Lung (tissue), 12 donors: Measurements from ENCODE around the gene SAMD8. TPM values are rescaled to one million over a fixed set of nuclear protein-coding genes. Genes with fewer than 3 reads are reported as not detected.
"Not testable (repeated sequence)": the region's sequence is repeated elsewhere in the genome, so short reads cannot be mapped to it uniquely, and the experiment has no call there.

Source experiments
- ATAC-seq: fragments of 200-7000 bp; cut with Tn5 transposase; one replicate; pipeline ENCODE4 v1.9.1; 2020; ENCODE audit warnings: moderate number of reproducible peaks; ENCODE audit not compliant: insufficient read depth, low FRiP score
- DNase-seq, 3 donors: peaks; one replicate each; pipeline ENCODE4 v3.0.0-alpha.2; 2013 to 2017
- H3K27ac ChIP-seq, 2 donors: one replicate each; pipeline ENCODE4 v1.5.1; 2013; ENCODE audit warnings: mild to moderate bottlenecking in 2 of 2, moderate library complexity in 2 of 2, control low read depth in 1 of 2, inconsistent platforms in 1 of 2, low read depth in 1 of 2, low read length in 1 of 2
- H3K27me3 ChIP-seq, 3 donors: one replicate each; pipeline ENCODE4 v1.5.1; 2013; ENCODE audit warnings: low read length in 2 of 3; ENCODE audit not compliant: control insufficient read depth in 3 of 3, insufficient read depth in 3 of 3
- H3K36me3 ChIP-seq, 4 donors: one replicate each; pipeline ENCODE4 v1.5.1; 2013; ENCODE audit warnings: low read length in 4 of 4, mild to moderate bottlenecking in 1 of 4, moderate library complexity in 1 of 4; ENCODE audit not compliant: control insufficient read depth in 4 of 4, insufficient read depth in 4 of 4
- H3K4me1 ChIP-seq, 5 donors: one replicate each; pipeline ENCODE4 v1.5.1; 2013; ENCODE audit warnings: low read length in 5 of 5, mild to moderate bottlenecking in 2 of 5, moderate library complexity in 1 of 5; ENCODE audit not compliant: control insufficient read depth in 5 of 5, insufficient read depth in 5 of 5
- H3K4me3 ChIP-seq: one replicate; pipeline ENCODE4 v1.5.1; 2013; ENCODE audit warnings: mild to moderate bottlenecking, control low read depth, moderate library complexity
- H3K9ac ChIP-seq, 2 donors: one replicate each; pipeline ENCODE4 v1.5.1; 2013; ENCODE audit warnings: low read length in 2 of 2, control low read depth in 1 of 2; ENCODE audit not compliant: insufficient read depth in 1 of 2
- H3K9me3 ChIP-seq, 4 donors: one replicate each; pipeline ENCODE4 v1.5.1; 2013; ENCODE audit warnings: low read length in 3 of 4, mild to moderate bottlenecking in 1 of 4, moderate library complexity in 1 of 4; ENCODE audit not compliant: control insufficient read depth in 4 of 4, insufficient read depth in 3 of 4
- CTCF ChIP-seq: IDR thresholded peaks from 2 replicates; pipeline ENCODE4 v1.5.1; 2012; ENCODE audit warnings: mild to moderate bottlenecking; ENCODE audit errors: control extremely low read depth, extremely low read depth
- WGBS, 2 donors: extraction: QIAGEN DNeasy Blood & Tissue Kit; methylation state at CpG; one replicate each; pipeline ENCODE4 v1.1.7; 2013; 5-methylcytosine and 5-hydroxymethylcytosine counted together
- polyA plus RNA-seq, 2 donors: library from polyadenylated mRNA; stranded (reverse); fragments of 200-250 nt; gene quantifications; one replicate each; pipeline ENCODE4 v1.2.1, GENCODE V29; 2013
- total RNA-seq, 2 donors: library from RNA; depleted of rRNA in 1 of 2; stranded (reverse); fragments of >200 nt in 1 of 2; gene quantifications; one replicate each; pipeline ENCODE4 v1.2.1, GENCODE V29; 2014 to 2021
- donor health status: control.
- donor health status: control.
- donor health status: Bipolar disorder and iron deficiency.
- donor health status: healthy.
- donor health status: DM: yes; HTN: yes; CAD: no.

SAMD8 gene
- total and polyA plus RNA-seq, 4 donors, result 5.5 to 29.0 (median 11.3) TPM

DNA sequence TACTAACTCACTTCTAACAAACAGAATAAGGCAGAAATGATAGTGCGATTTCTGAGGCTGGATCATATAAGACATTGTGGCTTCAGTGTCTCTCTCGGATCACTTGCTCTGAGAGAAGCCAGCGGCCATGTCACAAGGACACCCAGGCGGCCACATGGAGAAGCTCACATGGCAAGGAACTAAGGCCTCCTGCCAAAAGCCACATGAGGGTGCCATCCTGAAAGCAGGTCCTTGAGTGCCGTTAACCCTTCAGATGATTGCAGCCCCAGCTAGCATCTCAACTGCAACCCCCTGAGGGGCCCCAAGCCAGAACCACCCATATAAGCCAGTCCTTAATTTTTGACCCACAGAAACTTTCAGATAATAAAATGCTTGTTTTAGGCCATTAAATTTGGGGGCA is 92.3 kb downstream of the SAMD8 start:
- no peak for TF ChIP-seq CTCF
- H3K27me3 ChIP-seq, result peaks cover 0 to 2% (median 0%) of the 10 kb centered on the region in 3 donors
- H3K9me3 ChIP-seq, result no peaks in the 10 kb centered on the region
- DNase-seq, result no peak
- H3K4me1 ChIP-seq, result peaks cover 0 to 3% (median 0%) of the 10 kb centered on the region in 5 donors
- no peak overlapping the region for H3K27ac ChIP-seq
- H3K36me3 ChIP-seq, result peaks cover 0 to 3% (median 0%) of the 10 kb centered on the region in 4 donors
- ATAC-seq, result no peak
- H3K9ac ChIP-seq, result no peak overlapping the region
- WGBS, 2 donors, result 96% methylated on average over 5 of the region's 5 CpGs
- no peak overlapping the region for H3K4me3 ChIP-seq

GRCh38 chr10:75205908-75206307 is 94.5 kb downstream of the SAMD8 start:
- DNase-seq (no peak), ATAC-seq (no peak)
- WGBS, 2 donors, result 92 to 96% methylated on average over 2 of the region's 2 CpGs
- H3K9ac ChIP-seq, result no peak overlapping the region
- peaks cover 0 to 3% (median under 1%) of the 10 kb centered on the region in 4 donors for H3K36me3 ChIP-seq
- H3K27ac ChIP-seq, result no peak overlapping the region
- H3K4me1 ChIP-seq, result peaks cover 0 to 4% (median 1%) of the 10 kb centered on the region in 5 donors
- no peak for TF ChIP-seq CTCF
- H3K9me3 ChIP-seq, result no peaks in the 10 kb centered on the region
- no peak overlapping the region for H3K4me3 ChIP-seq
- peaks cover 0 to 2% (median 0%) of the 10 kb centered on the region in 3 donors for H3K27me3 ChIP-seq

GRCh38 chr10:75206638-75207037 is 95.2 kb downstream of the SAMD8 start:
- WGBS, 2 donors, result 78 to 91% methylated on average over 14 of the region's 14 CpGs
- not testable (repeated sequence) for H3K9me3 ChIP-seq, ATAC-seq, H3K9ac ChIP-seq, H3K4me1 ChIP-seq, H3K36me3 ChIP-seq, H3K27ac ChIP-seq, DNase-seq, H3K4me3 ChIP-seq, H3K27me3 ChIP-seq

GRCh38 chr10:75207079-75207856 is 95.8 kb downstream of the SAMD8 start:
- Histone ChIP-seq H3K9ac (no peak overlapping the region), H3K9me3 (no peaks in the 10 kb centered on the region), H3K36me3 (peaks cover 0 to 9% (median 3%) of the 10 kb centered on the region in 4 donors), H3K27me3 (peaks cover 0 to 2% (median 0%) of the 10 kb centered on the region in 3 donors), H3K4me3 (no peak overlapping the region), H3K4me1 (peaks cover 0 to 14% (median 4%) of the 10 kb centered on the region in 5 donors), H3K27ac (no peak overlapping the region)
- no peak for TF ChIP-seq CTCF
- ATAC-seq (no peak), DNase-seq (no peak)
- WGBS, 2 donors, result 65 to 68% methylated on average over 13 of the region's 13 CpGs
